Measurements from ENCODE around the gene XKRX.

Gene XKRX

DNA sequence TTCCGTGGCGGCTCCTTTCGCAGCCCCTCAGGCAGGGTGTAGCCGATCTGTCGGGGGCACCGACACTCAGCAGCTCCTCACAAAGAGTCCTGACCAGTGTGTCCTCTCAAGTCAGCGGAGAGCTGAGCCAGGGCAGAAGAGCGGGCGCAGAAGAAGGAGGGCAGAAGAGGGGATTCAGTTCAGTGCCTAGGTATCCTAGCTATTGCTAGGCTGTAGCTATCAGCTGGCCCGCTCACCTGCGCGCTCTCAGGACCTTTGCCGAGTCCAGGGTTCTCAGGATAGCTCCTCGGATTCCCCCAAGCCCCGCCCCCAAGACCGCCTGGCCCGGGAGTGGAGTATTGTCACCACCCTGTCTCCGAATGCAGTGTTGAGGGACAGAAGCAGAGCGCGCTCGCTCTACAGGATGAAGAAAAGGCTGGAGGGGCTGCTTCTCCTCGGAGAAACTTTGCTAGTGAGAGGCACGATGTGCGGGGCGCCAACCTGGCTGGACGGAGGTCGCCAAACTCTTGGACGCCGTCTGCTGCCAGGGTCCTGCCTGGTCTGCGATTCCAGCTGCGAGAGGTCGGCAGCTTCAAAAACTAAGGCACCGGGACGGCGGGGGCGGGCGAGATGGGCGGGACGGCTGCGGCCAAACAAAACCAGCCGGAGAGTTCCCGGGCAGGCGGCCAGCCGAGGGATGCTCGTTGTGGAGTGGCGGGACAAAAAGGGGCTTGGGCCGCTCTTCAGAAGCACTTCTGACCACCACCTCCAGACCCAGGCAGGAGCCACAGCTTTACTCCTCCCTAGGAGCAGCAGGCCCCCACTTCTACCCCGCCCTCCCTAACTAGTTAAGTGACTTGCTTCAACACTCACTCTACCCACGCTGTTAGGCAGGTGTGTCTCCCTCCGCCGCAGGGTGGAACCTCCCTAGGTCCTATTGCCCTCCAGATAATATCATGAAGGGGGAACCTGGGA is at the start of gene XKRX:
XKRX (minus strand) TSS at position 258 of the 954 bp plus-strand sequence. CDS start 613 bp downstream, outside the sequence.
- DNase-seq: peak; percentile 77

DNA sequence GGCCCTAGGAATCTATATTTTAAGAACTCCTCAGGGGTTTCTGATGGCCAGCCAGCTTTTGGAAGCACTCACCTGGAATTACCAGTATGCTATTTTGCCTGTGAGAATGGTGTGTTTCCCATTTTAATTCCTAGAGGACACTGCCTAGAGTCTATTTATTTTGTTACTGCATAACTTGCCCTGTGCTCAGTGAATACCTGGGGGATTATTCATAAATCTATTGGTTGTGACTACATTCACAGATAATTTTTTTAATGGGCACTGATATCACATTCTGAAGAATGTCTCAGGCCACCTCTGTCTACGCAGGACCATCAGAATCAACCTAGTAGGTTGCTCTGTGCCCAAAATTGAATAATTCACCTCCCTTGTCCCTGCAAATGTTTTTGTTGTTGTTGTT is 47.5 kb upstream of the XKRX start:
- no peak for DNase-seq

DNA sequence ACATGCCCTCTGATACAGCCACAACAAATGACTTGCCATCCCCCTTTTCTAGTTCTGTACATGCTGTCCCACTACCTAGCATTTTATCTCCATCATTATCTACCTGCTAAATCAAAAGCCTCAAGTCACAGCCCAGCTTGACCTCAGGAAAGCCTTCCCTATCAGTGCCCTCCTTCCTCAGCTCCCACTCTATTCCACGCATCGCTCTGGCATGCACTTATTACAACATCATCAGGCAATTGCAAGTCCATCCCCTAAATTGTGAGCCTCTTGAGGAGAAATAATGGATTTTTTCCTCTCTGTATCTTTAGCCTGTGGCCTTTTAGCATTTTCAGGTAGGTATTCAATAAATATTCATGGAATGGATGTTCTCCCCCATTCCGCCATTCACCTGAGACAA is 46.5 kb upstream of the XKRX start:
- no peak for DNase-seq

DNA sequence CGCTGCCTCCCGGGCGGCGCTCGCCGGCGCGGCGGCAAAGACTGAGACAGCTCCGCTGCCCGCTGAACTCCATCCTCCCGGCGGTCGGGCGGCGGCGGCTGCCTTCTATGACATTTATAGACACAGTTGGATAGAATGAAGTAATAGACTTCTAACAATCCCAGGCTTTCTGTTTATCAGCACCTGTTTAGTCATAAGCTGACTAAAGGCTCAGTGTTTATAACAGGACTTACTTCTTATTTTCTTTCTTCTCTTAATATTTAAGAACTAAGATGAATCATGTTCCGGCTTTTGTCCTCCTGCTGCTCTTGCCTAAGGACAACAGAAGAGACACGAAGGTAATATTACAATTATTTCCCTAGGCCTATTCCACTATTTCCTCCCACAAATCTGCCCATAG is 44.7 kb upstream of the XKRX start:
- no peak for DNase-seq

DNA sequence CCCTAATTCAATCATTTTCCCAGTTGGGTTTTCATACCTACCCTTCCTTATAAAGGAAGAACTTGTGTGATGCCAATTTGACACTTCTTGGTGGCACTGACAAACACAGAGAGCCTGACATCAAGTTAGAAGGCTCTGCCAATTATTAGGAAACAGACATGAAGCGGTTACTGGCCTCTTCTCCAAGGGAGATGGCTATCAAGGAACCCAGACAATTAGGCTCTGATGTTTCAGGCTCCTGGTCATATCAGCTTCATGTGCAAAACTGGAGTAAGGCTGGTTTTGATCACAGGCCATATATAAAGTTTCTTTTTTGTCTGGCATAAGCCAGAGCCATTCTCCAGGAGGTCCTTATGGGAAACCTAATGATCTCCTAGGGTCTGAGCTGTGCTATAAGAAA is 41.2 kb upstream of the XKRX start:
- no peak for DNase-seq

DNA sequence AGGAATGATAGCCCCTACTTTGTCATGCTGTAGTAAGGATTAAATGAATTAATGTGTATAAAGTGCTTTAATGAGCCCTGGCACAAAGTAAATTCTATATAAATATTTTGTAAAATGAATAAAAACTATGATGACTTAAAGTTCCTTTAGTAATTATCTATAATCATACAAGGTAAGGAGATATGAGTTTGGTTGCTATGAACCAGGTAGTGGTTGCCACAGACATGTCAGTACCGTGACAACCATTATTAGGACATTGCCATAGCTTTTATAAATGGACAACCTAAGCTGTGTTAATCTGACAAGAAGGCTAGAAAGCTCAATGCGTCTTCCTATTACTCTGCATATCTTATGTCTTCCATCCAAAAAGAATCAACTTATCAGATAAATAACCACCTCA is 40.7 kb upstream of the XKRX start, which contains the start of gene ARL13A:
ARL13A (plus strand) TSS at position 301 of the 400 bp plus-strand sequence. CDS start 3,982 bp downstream, outside the sequence.
- DNase-seq: no peak

DNA sequence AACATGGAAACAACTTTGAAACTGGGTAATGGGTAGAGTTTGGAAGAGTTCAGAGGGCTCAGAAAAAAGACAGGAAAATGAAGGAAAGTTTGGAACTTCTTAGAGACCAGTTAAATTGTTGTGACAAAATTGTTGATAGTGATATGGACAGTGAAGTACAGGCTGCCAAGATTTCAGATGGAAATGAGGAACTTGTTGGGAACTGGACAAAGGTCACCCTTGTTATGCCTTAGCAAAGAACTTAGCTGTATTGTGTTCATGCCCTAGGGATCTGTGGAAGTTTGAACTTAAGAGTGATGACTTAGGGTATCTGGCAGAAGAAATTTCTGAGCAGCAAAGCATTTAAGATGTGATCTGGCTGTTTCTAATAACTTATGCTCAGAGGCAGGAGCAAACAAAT is 35.6 kb upstream of the XKRX start:
- no peak for DNase-seq

DNA sequence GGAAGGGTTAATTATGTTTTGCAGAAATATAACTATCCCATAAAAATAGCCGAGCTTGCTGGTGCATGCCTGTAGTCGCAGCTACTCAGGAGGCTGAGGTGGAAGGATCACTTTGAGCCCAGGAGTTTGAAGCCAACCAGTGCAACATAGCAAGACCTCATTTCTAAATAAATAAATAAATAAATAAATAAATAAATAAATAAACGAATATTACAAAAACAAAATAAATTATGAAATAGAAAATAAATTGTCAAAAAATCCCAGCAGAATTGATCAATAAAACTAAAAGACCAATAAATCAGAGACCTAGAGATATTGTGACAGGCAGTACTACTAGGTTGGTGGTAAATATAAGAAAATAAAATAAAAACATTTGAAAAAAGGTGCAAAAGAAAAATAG is 34.1 kb upstream of the XKRX start:
- no peak for DNase-seq

DNA sequence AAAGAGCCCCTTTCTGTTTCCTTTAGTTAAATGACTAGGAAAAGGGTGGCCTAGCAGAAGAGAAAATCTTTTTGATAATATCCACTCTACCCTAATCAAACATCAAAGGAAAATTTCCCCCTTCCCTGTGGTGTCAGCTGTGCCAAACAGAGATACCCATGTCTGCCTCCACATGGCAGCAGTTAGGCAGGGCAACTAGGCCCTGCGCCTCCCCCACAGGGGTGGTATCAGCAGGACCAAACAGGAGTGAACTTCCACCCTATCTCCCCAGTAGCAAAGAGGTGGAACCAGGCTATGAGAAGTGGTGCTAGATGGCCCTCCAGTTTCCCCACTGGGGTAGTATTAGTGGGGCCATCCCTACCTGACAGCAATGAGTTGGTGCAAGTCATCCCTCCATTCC is 19.8 kb upstream of the XKRX start:
- DNase-seq: no peak

DNA sequence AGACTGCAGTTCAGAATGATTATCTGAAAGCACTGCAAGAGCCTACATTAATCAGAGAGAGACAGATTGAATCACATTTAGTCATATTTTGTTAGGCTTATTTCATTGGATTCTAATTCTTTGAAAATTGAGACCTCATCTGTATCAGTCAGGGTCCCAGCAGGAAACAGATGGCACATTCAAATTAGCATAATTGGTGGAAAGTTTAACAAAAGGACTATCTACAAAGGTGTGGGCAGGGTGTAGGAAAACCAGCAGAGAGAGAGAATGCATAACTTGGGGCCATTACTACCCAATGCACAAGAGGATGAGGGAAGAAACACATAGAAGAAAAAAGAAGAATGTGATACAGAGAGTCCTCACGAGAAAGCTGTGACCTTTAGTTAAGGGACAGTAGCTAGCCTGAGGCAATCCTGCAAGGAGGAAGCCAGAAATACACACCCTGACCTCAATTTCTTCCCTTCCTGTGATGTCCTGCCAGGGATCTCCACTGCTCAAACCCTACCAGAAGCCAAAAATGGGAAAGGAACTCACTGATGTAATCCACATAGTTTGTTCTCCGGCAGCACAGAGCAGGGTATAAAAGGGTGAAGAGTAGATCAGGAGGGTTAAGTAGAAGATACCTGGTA is 17.7 kb upstream of the XKRX start:
- DNase-seq: no peak

DNA sequence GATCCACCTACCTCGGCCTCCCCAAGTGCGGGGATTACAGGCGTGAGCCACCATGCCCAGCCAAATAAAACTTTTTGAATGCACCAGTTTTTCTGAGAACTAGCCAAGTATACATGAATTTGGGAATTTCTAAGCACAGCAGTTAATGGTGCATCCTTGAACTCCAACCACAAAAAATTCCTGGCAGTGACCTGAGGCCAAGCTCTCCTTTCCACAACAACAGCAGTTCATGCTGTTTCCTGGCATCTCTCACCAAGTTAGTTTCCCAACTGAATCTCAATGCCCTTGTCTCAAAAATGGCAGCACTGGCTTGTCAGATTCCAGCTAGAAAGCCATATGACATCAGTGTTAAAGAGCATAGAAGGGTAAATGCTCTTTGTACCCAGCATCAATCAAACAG is 15.9 kb upstream of the XKRX start:
- no peak for DNase-seq

DNA sequence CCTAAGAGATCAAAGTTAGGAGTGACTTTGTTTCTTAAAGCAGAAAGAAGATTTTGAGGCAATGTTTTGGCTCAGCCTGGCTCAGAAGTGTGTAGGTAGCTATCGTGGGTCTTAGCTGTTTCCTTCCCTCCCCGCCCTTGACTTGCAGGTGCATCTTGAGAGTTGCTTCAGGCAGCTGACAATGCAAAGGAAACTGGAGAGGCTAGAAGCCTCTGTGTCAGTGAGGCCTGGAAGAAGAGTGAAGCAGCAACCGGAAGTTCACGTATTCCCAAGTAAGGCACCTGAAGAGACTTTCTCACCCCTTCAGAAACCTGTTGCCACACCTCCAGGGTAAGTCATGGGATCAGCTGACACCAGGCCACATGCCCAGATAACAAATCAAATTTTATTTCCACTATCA is 10.6 kb upstream of the XKRX start:
- DNase-seq: peak; percentile 83

DNA sequence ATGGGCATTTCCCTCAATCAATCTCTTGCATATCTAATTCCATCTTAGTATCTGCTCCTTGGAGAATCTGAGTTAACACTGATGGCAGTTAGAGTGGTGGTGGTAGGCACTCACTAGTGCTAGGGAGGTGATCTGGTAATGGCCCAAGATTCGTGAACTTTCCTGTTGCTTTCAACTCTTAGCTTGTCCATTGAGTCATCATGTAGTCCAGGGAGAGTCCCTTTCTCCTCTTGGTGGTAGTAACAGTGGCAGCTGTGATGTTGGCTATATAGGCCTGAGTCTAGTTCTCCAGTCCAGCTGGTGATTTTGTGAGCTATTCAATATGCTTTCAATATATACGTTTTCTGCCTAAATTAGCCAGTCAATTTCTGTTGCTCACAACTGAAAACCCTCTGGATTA is 7.0 kb upstream of the XKRX start:
- DNase-seq: no peak

DNA sequence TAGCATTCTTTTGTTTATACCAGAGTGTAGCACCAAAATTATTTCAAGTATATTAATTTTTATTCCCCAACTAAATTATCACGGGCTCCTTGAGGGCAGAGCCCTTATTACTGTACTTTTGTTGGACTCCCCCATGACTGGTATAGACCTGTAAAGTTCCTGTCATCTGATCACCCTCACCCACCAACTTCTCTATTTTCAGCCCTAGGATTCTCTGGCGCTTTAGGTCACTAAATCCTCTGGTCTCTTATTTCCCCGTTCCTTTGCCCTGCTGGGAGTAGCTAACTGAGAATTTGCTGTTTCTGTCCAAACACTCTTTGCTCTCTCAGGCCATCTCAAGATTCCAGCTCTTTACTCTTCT is 3.2 kb upstream of the XKRX start:
- DNase-seq: no peak

DNA sequence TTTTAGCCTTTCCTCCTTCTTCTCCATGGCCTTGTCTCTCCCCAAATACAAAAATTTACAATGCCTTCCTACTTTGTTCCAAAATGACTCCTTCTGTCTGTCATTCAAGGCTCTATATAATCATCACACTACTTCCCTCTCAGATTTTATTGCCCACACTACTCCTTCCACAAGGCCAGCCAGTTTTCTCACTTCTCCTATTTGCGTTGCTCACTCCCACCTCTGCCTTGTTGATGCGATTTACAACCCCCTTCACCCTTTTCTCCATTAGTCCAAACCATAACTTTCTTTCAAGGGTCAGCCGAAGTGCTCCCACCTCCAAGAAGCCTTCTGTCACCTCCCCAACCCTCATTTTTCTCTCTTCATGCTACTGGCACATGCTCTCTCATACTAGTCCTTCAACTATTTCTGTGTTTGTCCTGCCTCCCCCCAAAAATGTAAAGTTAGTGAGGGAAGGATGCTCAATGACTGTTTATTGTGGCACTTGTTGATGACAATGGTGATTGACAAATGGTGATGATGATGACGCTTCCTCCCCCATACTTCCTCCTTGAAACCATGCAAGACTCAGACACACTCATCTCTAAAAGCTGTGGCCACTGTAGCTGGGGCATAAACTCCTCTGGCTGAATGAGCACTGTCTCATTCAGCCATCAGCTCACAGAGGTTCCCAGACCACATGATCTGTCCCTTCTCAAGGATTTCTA is 2.7 kb upstream of the XKRX start:
- peak; percentile 20 for DNase-seq

DNA sequence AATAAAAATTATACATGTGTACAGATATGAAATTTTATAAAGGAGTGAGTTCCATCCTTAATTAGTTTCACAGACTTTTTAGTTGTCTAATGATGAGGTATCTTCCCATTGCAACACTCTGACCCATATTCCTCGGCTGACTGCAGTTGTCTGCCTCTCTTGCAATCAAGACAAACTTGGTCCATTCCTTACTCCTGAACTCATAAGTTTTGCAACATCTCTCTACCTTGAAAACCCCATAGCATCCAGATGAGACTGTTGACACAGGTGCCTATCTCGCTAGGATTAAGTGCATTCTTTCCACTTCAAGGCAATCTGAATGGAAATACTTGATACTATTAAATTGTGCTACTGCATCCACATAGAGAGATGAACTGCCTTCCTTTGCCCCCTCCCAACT is 2.3 kb downstream of the XKRX start:
- no peak for DNase-seq

DNA sequence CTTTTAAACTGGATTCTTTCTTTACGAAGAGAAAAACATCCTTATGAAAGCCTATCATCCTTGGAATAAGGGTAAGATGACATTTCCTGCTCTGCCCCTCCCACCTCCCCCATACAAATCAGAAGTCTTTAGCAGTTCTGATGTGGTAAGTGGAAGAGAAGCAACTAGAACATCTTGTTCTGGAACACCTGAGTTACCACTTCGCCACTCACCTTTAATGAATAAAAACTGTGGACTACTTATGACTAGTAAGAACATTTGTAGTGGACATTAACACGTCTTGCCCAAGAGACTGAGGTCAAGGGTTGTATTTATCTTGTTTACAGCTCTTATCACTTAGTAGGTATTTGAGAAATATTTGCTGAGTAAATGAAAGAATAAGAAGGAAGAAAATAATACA is 4.3 kb downstream of the XKRX start:
- DNase-seq: no peak

DNA sequence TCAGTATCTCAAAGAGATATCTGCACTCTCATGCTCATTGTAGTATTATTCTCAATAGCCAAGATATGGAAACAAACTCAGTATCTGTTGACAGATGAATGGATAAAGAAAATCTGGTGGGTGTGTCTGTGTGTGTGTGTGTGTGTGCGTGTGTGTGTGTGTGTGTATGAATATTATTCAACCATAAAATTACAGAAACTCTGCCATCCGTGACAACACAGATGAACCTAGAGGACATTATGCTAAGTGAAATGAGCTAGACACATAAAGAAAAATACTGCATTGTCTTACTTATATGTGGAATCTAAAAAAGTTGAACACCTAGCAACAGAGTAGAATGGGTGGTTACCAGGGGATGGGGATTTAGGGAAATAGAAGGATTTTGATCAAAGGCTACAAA is 13.2 kb downstream of the XKRX start:
- no peak for DNase-seq

DNA sequence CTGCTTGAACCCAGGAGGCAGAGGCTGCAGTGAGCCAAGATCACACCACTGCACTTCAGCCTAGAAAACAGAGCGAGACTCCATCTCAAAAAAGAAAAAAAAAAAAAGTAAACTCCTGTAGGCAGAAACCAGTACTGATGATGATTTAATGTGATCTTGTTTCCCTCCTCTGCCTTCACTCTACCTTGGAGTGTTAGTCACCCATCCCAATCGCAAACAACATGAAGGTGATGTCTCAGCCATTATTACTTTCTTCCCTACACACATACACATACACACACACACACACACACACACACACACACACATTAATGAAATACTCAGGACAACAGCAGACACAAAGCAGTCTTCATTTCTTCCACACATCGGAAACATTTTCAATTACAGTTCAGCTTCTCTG is 15.6 kb downstream of the XKRX start:
- no peak for DNase-seq

DNA sequence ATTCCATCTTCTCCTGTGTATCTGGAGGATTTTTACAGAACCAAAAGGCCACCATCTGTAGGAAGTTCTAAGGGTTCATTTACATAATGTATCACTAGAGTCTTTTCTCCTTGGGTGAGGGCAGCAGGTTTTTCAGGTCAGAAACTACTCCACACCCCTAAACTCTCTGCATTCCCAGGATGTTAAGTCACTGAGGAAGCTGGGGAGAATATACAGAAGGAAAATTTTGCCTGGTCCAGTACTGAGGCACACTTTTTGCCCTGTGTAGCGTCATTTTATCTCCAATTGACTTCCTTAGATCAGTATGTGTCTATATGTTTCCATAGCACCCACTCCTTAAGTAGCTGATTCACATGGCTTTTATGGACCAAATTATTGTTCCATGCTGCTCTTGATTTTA is 17.0 kb downstream of the XKRX start:
- no peak for DNase-seq

DNA sequence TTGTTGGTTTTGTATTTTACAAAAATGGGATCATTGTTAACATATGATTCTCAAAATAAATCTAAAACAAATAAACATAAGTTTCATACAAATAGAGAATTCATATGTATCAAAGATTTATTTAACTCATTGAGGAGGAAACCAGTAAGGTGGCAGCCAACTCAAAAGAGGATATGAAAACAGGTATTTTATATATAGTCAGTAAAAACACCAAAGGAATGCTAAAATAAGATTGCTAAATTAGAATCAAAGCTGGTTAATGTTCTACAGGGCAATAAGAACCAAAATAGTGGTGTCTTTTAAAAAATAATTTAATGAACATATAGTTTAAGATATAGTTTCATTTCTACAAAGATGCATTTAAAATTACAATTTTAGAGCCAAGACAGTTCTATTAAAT is 23.1 kb downstream of the XKRX start:
- DNase-seq: no peak

DNA sequence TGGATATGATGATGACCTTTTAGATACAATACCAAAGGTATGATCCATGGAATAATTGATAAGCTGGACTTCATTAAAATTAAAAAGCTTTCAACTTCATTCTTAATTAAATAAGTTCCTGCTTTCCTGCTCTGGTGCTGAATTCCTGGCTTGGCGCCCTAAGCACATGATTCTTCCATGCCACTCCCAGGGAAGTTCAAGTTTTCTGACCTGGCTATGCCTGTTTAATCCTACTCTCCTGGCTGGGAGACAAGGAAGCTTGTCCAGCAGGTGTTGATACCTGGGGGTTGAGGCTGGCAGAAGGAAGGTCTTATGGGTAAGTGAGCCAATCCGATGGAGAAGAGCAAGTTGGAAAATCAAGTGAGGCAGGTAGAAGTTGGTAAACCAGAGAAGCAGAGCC is 24.3 kb downstream of the XKRX start:
- DNase-seq: no peak

DNA sequence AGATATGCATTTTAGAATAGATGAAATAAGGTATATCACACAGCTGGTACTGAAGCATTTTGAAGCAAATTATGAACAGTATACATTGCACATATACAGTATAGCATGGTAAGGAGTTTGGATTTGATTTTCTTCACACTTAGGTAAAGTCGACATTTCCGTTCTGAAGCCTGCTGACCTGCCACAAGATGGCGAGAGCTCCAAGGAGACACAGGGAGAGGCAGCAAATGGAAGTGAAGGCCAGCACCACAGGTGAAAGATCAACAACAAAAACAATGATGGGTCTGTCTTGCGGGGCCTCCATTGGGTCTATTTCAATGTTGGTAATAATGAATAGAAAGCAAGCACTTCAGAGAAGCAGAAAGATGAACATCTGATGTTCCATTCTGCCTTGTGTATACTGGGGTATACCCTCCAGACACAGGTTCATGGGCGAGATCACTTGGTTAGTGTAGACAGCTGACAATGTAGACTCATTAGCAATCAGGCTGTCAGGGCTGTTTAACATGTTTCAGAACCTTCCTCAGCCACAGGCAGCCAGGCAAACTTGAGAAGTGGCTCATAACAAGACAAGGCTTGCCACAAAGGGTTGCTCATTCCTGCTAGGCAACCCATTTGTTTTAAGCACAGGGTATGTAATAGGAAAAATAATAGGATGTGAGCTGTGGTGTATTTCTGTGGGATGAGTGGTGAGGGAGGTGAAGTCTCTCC is 33.2 kb downstream of the XKRX start:
- peak; percentile 51 for DNase-seq

All from RPMI8226 (cell line).